Hematopoietic multipotent progenitor cell treated with erythropoietin and hydrocortisone succinate and interleukin-3 and kit ligand, for 6 days (in vitro differentiated cells): ENCODE results near the gene FAT2.
A peak's percentile ranks its signal among the peaks of the same experiment; 100 is the strongest.
"Not testable (repeated sequence)": the region's sequence is repeated elsewhere in the genome, so short reads cannot be mapped to it uniquely, and the experiment has no call there.

Experiments used
- DNase-seq: peaks from one replicate; pipeline ENCODE4 v3.0.0-alpha.2; 2015

FAT2 gene

DNA sequence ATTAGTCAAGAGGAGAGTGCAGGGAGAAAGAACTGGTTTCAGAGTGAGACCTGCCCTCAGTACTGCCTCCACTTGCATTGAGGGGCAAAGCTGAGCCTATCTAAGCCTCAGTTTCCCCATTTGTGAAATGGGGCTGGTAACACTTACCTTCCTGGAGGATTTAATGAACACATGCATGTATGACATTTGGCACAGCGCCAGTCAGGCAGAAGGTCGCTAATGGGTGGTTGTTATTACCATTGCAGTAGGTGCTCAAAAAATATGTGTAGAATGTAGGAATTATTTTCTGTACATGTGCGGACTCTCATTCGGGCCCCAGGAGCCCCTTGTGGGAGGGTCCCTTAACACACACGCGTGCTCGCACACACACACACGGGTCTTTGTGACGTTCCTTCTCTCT lies 10.9 kb downstream of the FAT2 start:
- DNase-seq: no peak

DNA sequence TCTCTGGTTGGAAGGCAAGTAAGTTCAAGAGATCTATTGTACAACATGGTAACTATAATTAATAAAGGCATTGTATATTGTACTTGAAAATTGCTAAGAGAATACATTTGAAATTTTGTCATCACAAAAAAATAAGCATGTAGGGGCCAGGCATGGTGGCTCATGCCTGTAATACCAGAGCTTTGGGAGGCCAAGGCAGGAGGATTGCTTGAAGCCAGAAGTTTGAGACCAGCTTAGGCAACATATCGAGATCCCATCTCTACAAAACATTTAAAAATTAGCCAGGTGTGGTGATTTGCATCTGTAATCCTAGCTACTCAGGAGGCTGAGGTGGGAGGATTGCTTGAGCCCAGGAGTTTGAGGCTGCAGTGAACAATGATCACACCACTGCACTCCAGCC lies 12.0 kb downstream of the FAT2 start:
- not testable (repeated sequence) for DNase-seq

DNA sequence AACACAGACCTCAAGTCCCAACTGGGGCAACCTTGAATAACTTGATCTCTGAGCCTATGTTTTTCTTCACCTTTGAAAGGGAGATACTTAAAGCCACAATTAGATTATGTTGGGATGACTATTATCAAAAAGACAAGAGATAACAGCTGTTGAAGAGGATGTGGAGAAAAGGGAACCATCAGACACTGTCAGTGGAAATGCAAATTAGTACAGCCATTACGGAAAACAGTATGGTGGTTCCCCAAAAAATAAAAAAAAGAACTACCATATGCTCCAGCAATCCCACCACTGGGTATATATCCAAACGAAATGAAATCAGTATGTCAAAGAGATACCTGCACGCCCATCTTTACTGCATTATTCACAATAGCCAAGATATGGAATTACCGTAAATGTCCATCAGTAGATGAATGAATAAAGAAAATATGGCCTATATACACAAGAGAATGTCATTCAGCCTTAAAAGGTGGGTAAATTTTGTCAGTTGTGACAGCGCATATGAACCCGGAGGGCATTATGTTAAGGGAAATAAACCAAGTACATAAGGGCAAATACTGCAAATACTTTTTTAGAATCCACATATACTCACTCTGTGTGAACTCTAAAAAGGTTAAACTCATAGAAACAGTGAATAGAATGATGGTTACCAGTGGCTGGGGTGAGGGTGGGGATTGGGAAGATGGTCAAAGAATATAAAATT lies 12.7 kb downstream of the FAT2 start:
- DNase-seq: no peak

DNA sequence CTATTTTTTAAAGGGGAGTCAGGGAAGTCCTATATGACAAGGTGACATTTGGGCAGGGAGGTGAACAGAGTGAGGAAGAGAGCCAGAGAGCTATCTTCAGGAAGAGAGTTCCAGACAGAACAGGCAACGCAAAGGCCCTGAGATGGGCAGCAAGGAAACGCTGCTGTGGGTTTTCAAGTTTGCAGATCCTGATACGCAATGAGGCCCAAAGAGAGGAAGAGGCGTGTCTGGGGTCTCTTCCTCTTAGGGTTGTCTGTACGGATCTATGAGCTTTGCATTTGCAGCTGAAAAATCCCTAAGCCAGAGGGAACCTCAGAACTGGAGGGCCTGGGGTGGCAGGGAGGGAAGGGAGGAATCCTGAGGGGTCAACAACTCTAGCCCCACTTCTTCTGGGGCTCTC lies 13.6 kb downstream of the FAT2 start:
- peak; percentile 53 for DNase-seq

DNA sequence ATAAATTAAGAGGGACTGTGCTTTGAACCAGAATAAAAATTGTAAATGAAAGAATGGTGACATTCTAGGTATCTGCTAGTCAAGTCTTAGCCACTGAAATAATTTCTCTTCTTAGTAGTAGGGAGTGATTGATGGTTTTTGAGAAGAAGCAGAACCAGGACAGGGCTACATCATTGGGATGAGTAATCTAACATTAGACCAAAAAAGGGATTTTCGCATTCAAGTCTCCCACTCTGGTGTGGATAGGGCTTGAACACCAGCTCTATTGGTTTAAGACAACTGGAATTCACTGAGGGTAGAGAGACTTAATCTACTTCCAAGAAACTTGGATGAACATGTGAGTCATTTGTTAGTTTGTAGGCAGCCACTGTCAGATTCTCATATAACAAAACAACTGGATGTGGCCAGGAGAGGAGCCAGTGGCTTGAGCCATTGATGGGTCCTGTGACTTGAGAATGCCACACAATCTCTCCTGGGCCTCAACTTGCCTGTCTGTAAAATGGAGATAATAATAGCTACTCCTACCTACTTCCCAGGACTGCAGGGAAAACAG lies 16.6 kb downstream of the FAT2 start:
- no peak for DNase-seq

DNA sequence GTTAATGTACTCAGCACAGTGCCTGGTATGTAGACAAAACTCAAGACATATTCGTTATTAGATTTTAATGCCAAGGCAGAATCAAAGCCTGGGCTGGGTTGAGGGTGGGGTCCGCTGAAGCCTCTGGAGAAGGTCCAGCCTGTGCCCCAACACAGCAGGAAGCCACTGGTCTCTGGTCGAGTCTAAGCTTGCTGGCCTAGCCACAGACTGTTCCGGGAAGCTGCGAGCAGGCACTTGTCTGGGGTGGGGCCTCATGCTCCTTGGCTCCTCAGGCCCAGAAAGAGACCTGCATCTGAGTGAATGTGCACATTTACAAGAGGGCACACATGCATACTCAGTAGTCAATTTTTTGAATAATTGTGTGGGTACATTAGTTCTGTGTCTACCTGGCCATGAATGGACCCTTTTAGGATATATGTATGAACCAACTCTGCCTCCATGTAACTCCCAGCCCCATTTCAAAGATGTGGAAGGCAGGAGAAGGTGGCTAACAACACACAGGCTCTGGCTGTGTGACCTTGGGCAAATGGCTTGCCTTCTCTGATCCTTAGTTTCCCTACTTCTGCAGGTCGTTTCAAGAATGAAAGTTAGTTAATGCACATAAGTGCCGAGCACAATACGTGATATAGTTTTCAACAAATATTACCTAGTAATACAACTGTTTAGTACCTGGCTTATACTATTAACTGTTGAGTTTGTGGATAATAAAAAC lies 18.3 kb downstream of the FAT2 start:
- no peak for DNase-seq

DNA sequence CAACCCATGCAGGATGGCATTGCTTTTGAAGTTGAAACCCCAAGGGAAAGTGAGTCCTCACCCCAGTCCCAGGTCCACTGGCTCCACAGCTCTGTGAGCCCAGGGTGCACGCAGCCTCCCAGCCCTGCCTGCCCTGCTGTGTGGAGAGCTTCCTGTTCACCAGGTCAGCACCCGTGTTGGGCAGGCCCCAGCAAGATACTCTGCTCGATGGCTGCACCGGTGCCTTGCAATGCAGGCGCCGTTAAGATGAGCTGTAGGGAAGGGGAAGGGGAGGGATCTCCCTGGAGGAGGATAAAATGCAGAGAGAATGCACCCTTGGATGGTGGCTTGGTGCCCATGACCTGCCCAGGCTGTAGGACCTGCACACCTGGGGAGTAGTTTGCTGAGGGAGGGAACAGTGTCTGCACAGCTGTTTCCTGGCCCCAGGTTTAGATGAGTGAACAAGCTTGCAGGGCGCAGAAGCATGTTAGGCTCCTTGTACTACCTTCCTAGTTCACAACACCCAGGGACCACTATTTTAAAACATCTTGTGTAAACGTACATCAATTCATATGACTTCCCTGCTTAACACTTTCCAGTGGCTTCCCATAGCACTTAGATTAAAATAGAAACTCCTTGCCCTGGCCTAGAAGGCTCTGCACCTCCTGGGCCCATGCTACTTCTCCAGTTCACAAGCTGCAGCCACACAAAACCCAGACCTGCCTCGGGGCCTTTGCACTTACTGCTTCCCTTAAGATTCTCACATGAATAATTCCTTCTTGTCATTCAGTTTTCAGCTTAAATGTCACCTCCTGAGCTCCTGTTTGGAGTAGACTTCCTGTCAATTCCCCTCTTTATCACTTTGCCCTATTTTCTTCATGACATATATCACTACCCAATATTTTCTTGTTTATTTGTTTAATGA lies 19.6 kb downstream of the FAT2 start:
- no peak for DNase-seq

DNA sequence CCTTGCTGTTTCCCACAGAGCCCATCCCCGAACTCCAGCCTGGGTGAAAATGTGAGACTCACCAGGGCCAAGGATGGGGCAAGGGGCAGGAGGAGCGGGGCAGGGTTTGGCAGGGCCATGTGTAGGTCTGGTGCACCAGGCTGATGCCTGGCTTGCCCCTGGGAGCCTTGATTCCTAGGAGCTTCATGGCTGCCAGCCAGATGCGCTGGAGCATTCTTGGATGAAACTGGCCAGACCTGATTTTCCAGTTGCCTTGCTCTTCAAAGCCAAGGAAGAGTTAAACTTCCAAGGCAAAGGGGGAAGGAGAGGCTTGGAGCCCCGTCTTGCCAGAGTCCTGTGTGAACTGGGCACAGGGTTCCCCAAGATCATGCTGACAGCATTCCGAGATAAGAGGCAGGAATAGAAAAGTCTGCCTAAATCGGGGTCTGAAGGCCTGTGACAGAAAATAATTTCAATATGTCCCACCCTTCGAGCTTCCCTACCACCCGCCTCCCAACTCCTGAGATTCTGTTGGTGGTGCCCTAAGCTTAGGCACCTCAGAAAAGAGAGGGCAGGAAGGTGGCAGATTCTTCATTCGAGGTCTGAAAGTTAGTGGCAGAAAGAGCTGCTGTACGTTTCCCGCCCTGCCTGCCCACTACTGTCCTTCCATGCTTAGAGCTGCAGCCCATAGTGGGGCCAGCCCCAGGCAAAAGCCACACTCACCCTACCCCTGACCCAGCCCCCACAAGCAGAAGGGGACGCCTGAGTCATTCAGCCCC lies 20.4 kb downstream of the FAT2 start:
- no peak for DNase-seq

DNA sequence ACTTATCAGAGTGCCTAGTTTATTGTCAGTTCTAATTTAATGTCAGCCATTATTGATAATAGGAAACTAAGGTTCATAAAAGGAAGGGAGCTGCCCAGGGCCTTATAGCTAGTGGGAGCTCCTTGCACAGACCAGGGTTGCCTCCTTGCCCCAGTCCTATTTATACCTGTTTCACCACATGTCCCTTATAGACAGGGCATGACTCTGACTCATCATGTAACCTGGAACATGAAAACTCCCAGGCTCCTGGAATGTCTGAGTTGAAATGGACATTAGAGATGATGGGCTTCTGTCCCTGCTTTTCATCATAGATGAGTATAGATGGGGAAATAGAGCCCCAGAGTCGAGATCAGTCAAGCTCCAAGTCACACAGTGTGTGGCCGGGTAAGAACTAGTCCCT lies 21.1 kb downstream of the FAT2 start:
- no peak for DNase-seq

DNA sequence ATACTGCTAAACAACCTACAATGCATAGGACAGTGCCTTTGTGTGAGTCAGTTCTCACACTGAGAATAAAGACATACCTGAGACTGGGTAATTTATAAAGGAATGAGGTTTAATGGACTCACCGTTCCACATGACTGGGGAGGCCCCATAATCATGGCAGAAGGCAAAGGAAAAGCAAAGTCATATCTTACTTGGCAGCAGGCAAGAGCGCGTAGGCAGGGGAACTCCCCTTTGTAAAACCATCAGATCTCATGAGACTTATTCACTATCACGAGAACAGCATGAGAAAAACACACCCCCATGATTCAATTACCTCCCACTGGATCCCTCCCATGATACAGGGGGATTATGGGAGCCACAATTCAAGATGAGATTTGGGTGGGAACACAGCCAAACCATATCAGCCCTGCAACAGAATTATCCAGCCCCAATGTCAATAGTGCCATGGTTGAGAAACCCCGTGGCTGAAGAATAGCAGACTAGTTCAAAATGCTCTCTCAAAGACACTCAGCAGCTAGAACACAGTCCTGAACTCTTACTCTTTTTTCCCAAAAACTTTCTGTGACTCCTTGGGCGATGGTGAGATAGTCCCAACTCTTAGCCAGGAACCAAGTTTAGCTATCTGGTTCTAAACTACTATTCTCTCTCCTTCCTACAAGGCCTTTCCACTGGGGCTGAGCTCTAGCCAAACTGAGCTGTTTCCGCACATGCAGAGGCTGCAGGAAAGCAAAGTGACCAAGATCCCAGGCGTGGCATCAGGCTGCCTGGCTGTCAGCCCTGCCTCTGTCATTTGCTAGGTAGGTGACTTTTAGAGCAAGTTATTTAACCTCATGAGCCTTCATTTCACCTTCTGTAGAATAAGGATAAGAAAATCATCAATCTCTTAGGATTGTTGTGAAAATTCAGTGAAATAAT lies 21.7 kb downstream of the FAT2 start:
- DNase-seq: peak; percentile 6

DNA sequence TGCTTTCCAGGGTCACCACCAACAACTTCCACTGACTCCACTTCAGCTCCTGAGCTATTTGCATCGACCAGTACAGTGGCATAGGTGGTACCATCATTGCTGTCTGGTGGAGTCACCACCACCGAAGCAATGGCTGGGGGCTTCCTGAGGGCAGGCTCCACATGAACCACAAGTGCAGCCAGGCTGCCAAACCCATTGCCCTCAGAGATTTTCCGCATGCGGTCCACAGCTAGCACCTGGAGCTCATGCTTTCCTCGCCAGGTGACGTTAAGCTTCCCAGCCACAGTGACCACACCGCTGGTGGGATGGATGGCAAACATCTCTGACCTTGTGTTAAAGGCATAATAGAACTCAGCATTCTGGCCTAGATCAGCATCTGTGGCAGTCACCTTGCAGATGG lies 23.1 kb downstream of the FAT2 start:
- DNase-seq: no peak

DNA sequence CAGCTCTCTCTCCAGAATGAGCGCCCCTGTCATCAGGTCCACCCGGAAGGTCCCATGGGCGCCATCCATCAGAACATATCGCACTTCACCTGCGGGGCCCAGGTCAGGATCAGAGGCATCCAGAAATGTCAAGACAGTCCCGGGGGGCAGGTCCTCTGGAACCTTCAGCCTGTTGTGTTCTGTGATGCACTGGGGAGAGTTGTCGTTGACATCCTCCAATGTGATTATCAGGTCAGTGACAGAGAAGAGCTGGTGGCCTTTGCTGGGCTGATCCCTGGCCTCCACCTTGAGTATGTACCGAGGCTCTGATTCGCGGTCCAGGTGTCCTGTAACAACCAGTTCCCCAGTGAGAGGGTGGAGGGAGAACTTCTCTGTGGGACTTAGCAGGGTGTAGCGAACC lies 25.2 kb downstream of the FAT2 start:
- DNase-seq: no peak

DNA sequence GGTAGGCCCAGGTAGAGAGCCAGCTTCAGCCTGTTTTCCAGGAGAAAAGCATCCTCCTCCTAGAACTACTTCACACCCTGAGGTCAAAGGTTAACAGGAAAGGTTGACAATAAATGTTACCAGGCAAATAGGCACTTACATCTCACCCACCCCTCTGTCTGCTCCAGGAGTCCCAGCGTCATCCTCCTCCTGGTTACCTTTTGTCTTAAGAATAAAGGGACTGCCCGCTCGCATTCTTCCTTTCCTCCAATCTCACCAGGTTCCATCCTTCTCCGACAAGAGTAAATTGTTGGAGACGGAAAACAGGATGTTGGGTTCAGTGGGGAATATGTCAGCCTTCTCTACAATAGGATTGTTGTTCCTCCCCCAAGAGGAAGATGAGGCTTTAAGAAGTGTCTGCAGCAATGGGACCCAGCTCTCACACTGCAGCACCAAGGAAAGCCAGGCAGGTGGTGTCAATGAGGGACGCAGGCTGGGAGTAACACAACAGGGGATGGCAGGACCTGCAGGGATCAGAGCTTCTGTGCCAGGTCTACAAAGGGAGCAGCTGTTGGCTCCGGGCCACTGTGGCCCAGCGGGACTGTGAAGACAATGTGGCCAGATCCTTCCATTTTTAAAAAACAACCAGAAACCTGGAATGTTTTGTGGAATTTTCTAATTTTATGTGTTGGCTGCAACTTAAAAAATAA lies 29.0 kb downstream of the FAT2 start:
- DNase-seq: no peak

DNA sequence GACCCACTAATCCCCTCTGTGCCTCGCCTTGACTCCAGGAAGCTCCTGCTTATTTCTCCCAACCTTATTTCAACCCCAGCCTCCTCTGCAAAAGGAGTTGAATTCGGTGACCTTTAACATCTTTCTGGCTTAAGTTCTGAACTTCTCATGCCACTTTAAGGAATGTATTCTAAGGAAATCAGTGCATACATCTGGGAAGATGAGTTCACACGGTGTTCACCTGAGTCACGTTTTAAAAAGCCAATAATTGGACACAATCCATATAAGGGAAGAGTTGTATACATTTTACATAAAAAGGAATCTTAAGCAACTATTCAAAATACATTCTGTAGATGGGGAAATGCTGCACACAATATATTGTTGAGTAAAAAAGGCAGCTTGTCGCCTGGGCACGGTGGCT lies 33.2 kb downstream of the FAT2 start:
- no peak for DNase-seq

DNA sequence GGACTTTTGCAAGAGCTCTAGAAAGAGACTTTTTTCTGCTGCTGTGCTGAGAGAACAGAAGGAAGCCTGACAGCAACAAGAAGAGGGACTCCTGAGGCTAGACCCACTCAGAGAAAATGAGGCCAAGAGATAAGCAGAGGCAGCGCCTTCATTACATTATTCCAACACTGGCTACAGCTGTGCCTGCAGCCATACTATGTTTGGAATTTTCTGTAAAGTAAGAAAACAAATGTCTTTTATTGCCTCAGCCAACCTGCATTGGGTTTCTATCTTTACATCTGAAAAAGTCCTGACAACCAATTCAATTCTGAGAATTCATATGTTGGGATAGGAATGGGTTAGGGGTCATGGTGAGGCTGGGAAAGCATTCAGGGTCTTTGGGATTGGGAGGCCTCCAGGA lies 33.7 kb downstream of the FAT2 start:
- DNase-seq: no peak

DNA sequence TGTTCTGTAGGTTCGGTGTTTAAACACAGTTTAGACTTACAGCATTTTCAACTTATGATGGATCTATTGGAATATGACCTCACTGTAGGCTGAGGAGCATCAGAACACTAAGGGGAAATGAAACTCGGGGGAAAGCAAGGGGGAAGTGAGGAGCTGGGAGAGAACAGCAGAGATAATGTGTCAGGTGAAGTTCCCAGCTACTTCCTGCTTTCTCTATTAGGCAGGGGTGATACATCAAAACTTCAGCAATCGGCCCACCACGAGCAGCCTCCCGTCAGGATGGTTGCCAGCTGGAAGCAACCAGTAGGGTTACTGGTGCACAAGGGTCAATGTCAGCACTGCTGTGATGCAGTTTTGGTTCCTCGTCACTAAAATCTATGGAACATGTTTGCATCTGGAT lies 34.3 kb downstream of the FAT2 start:
- DNase-seq: no peak

DNA sequence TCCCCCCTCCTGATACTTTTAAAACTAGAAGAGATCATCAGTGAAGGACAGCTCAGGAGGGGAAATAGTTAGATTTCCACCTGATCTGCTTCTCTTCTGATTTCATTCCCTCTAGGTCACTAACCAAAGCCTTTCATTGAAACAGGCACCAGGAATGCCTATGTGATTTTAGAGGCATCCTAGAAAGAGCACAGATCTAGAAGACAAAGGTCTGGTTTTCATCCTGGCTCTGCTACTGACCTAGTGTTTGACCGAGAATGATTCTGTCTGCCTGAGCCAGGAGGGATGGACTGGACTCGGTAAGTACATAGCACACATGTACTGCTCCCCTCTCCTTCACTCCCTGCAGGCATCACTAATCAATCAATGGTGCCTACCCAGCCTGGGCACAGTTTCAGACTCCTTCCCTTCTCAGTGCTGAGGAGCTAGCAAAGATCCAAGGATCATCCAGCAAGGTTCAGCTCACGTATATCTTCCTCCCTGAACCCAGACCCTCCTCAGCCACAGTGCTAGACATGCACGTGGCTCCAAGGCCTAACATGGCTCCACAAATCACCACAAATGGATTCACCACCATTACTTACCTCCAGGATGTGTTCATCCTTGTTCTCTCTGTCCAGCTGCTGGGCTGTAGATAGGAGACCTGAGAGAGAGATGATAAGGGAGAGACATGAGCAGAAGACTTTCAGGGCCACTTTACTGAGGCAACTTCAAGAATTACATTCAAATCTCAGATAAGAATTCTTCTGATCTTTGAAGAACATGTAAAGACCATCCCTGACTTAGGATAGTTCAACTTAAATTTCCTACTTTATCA lies 35.2 kb downstream of the FAT2 start:
- DNase-seq: peak; percentile 24

DNA sequence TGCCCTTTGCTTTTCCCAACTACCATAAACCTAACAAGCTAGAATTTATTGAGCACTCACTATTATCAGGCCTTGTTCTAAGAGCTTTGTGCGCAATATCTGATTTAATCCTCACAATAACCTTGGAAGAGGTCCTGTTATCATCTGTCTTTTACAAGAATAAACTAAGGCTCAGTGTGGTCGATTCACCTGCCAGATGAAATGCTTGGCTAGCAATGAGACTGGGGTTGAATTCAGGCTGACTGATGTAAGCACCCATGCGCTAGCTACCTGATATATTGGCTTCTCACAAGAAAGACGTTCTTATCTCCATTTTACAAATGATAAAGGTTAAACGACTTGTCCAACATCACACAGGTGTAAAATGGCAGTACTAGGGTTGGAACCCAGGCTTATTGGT lies 37.4 kb downstream of the FAT2 start:
- DNase-seq: no peak

DNA sequence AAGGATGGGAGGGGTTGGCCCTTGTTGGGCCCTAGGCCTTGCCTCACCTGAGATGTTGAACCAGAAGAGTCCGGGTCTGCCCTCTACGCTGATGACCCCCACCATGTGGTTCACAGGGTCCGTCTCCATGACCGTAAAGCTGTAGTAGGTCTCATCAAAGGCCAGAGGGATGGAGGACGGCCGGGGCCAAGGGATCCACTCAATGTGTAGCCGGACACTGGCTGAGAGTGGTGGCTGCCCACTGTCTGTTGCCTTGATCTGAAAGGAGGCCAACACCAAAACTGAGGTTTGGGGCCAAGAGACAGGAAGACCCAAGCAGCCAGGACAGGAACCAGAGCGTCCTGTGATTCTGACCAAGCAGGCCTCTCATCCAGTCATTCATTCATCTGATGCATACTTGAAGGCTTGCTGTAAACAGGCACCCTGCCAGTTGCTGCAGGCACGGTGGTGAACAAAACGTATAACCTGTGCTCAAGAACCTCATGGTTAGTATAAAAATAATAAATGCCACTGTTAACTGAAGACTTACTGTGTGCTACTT lies 37.9 kb downstream of the FAT2 start:
- DNase-seq: no peak

DNA sequence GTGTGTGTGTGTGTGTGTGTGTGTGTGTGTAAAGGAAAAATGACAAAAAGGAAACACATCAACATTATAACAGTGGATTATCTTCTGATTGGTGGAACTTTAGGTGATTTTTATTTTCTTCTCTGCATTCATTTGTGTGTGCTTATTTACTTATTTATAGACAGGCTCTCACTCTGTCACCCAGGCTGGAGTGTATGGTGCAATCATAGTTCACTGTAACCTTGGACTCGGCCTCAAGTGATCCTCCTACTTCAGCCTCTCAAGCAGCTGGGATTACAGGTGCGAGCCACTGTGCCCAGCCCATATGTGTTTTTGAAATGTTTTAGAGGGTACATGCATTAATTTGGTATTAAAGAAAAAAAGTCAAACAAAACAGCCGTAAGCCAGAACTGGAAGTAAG lies 39.1 kb downstream of the FAT2 start:
- no peak for DNase-seq
